Measurements from ENCODE around the gene APBB2.
"Not testable (repeated sequence)": the region's sequence is repeated elsewhere in the genome, so short reads cannot be mapped to it uniquely, and the experiment has no call there.

Gene APBB2

GRCh38 chr4:41095192-41095872, 119.0 kb downstream of the APBB2 start:
- no peak for DNase-seq

GRCh38 chr4:41092128-41092527, 122.2 kb downstream of the APBB2 start:
- no peak for DNase-seq

- no peak for DNase-seq
Observed at GRCh38 chr4:41081847-41082246, 132.5 kb downstream of the APBB2 start.

GRCh38 chr4:41080976-41081375, 133.4 kb downstream of the APBB2 start:
- no peak for DNase-seq

- DNase-seq: no peak
Observed at GRCh38 chr4:41079881-41080560, 134.3 kb downstream of the APBB2 start.

- DNase-seq: no peak
Observed at GRCh38 chr4:41077628-41078027, 136.7 kb downstream of the APBB2 start.

GRCh38 chr4:41076481-41076880, 137.9 kb downstream of the APBB2 start:
- no peak for DNase-seq

GRCh38 chr4:41074215-41074614, 140.1 kb downstream of the APBB2 start:
- no peak for DNase-seq

GRCh38 chr4:41072021-41072777, 142.1 kb downstream of the APBB2 start:
- no peak for DNase-seq

- peak; percentile 15 for DNase-seq
Observed at GRCh38 chr4:41070516-41071281, 143.6 kb downstream of the APBB2 start.

GRCh38 chr4:41069838-41070237, 144.5 kb downstream of the APBB2 start:
- DNase-seq: no peak

- DNase-seq: no peak
Observed at GRCh38 chr4:41069257-41069656, 145.1 kb downstream of the APBB2 start.

- no peak for DNase-seq
Observed at GRCh38 chr4:41067369-41067768, 147.0 kb downstream of the APBB2 start.

GRCh38 chr4:41066049-41066448, 148.3 kb downstream of the APBB2 start:
- no peak for DNase-seq

GRCh38 chr4:41065434-41066006, 148.8 kb downstream of the APBB2 start:
- DNase-seq: no peak

GRCh38 chr4:41064953-41065352, 149.4 kb downstream of the APBB2 start:
- DNase-seq: no peak

GRCh38 chr4:41061482-41062185, 152.7 kb downstream of the APBB2 start:
- DNase-seq: no peak

- DNase-seq: no peak
Observed at GRCh38 chr4:41060352-41061334, 153.7 kb downstream of the APBB2 start.

GRCh38 chr4:41059411-41059810, 154.9 kb downstream of the APBB2 start:
- not testable (repeated sequence) for DNase-seq

GRCh38 chr4:41058426-41058825, 155.9 kb downstream of the APBB2 start:
- DNase-seq: peak; percentile 30

- DNase-seq: no peak
Observed at GRCh38 chr4:41057467-41057866, 156.9 kb downstream of the APBB2 start.

All from amniotic stem cell (primary cell).